Left lobe of liver (tissue), 2 donors: ENCODE measurements around the gene XPC. TPM values are rescaled to one million over a fixed set of nuclear protein-coding genes. Genes with fewer than 3 reads are reported as not detected.

ENCODE experiments used
- ATAC-seq: fragments of 200-7000 bp; cut with Tn5 transposase; one replicate; pipeline ENCODE4 v1.9.1; 2020; ENCODE audit warnings: mild to moderate bottlenecking, moderate library complexity
- DNase-seq: peaks from one replicate; pipeline ENCODE4 v3.0.0-alpha.2; 2020; ENCODE audit warnings: low spot score
- total RNA-seq: library from RNA; stranded (reverse); gene quantifications from one replicate; pipeline ENCODE4 v1.2.1, GENCODE V29; 2021
- donor health status: DM: no; HTN: no; CAD: no; lungs with moderate emphysema.
- donor health status: DM: no; HTN: yes; CAD: no.

The XPC gene
- total RNA-seq, 1 donor from 2014 or later: 18.8 TPM

DNA sequence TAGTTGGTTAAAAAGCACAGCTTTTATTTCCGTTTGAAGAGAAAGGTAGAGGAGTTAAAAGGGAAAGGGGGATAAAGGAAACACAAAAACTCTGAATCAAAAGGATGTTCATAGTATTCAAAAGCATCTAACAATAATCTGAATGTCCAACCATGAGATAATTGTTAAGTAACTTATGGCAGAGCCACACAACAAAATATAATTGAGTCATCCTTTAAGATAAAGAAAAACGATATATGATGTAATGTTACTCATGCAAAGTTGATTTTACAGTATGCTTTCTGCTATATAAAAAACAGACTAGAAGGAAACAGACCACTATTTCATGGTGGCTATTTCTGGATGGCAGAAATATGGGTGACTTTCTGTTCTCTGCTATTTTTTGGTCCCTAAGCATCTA lies 3.9 kb downstream of the XPC start:
- DNase-seq: no peak
- ATAC-seq: no peak

DNA sequence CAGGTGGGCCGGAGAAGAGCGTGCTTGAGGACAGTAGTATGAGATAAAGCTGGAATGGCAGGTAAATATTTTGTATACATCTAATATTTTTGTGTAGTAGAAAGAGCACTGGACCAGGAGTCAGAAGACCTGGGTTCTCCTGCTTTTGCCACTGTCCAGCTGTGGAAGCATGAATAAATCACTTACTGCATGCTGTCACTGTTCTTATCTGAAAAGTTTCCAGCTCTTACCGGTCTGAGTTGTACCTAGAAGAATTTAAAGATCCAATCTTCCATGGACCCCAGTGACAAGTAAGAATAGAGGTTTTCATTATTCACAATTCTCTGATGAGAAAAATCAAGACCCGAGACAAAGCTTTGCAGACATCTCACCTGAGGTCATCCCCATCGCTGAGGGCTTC lies 5.9 kb downstream of the XPC start:
- no peak for ATAC-seq
- no peak for DNase-seq

DNA sequence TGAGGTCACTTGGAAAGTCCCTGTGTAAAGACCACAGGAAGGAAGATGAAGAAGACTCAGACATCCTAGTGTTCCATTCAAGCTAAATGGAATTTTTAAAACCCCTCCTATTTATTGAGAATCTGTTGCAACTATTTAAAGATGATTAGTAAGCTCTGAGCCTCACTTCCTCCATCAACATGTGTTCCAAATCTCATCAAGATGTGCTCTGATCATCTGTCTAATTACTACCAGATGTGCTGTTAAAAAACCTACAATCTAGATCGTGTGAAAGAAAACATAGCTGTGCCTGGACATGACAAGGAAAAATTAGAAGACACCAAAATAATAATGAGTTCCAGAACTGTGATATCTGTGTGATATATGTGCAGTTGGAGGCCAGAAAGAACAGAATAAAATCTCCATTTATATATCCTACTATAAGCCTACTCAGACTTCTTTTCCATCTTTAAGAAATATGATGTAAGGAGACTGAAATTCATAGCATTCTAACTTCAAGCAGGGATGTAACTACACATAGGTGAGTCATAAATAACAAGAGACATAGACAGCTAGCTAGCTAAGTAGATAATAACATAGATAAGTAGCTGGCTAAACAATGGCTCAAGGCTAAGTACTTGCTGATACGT lies 7.8 kb downstream of the XPC start:
- DNase-seq (no peak), ATAC-seq (no peak)

DNA sequence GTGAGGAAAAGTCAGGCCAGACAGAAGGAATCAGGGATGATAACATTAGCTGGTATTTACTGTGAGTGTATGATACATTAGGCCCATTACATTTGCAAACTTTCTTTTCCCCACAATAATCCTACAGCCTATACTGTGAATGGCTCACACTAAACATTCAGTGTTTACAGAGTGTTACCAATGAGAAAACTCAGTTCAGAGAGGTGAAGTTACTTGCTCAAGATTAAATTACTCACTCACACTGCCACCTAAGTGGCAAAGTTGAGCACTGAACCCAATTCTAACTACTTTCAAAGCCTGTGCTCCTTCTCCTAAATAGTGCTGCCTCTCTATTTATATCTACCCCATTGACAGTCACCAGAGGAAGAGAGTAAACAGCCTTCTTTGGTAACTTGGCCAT lies 8.5 kb downstream of the XPC start:
- no peak for ATAC-seq
- DNase-seq: no peak

DNA sequence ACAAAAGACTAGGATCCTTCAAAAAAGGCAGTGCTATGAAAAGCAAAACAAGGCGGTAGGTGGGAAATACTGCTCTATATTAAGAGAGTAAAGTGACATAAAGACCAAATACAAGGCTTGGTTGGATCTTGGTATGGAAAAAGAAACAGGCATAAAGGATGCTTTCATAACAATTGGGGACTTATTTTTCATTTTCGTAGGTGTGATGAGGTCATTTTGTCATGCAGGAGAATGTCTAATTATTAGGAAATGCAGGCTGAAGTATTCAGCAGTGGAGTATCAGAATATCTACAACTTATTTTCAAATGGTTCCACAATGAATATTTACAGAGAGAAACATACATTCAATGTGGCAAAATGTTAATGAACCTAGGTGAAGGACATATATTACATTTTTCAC lies 9.0 kb downstream of the XPC start:
- DNase-seq: no peak
- ATAC-seq: no peak

DNA sequence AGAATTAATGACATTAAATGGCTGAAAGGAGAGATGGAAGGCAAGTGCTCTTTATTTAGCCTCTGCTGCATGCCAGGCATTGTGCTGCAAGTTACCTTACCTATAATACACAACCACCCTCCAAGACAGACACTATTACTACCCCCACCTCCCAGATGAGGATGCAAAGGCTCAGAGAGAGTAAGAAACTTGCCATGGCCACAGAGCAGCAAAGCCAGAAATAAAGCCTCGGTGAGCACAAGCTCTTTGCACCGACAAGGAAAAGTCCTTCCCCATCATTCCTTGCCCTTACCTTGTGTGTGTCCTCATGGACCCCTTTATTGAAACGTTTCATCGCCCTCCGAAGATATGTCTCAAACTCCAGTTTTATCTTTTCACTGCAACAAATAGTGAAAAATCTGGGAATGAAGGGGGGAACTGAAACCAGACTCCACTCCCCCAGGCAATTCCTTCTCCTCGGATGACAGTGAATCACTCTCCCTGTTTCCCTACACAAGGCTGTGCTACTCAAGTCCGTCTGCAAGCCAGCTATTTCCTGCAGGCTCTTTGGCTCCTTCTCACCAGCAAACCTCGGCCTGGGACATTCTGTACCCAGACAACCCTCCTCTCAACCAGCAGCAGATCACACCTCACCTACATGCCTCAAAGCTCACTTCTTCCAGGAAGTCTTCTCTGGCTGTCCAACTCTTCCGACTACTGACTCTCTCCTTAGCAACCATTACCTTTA lies 11.4 kb downstream of the XPC start:
- ATAC-seq (no peak), DNase-seq (no peak)

DNA sequence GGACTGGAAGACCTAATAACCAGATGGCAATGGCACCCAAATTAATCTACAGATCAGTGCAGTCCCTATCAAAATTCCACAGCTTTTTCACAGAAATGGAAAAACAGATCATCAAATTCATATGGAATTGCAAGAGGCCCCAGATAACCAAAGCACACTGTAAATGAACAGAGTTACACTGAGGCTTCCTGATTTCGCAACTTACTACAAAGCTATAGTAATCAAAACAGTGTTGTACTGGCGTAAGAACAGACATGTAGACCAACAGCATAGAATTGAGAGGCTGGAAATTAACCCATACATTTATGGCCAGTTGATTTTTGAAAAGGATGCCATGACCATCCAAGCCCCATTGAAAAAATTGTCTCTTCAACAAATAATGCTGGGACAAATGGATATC lies 16.2 kb downstream of the XPC start:
- ATAC-seq (no peak), DNase-seq (no peak)

DNA sequence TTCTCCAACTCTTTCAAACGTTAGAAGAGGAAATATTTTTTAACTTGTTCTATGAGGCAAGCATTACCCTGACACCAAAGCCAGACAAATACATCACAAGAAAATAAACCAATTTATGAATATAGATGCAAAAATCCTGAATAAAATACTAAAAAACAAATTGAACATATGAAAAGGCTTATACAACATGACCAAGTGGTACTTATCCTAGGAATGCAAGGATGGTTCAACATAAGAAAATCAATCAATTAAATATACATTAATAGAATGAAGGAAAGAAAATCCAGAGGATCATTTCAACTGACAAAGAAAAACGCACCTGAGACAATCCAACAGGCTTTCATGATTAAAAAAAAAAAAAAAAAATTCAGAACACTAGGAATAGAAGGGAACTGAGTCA lies 17.1 kb downstream of the XPC start:
- no peak for ATAC-seq
- no peak for DNase-seq

DNA sequence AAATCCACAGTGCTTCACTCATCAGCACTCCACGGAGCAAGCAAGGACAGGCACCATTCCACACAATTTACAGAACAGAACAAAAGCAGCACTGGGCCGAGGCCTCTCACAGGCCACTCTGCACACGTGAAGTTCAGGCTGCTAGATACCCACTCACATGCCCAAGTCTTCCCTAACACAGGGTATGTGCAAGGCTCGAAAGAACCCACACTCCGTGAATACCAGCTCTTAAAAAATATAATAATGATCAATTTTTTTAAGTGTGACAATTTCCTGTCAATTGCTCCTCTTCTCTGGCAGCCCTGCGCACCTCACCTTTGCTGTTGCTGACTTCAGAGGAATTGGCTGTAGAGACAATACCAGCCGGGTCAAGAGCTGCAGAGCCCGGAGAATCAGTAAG lies 19.0 kb downstream of the XPC start:
- ATAC-seq (no peak), DNase-seq (no peak)

DNA sequence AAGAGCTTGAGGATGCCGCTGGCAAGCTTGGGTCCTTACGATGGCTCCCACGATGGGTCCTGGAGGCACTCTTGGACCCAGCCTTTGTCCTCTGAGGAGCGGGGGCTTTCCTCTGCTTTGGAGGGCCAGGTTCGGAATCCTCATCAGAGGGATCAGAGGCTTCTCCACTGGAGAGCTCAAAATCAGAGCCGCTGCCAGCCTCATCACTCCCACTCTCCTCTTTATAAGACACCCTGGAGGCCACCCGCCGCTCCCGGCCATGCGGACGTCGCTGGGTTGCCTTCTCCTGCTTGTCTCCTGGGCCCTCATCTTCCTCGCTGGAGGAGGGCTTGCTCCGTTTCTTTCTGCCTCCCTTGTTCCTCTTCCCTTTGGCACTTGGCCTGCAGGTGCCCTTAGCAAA lies 20.0 kb downstream of the XPC start:
- no peak for DNase-seq

DNA sequence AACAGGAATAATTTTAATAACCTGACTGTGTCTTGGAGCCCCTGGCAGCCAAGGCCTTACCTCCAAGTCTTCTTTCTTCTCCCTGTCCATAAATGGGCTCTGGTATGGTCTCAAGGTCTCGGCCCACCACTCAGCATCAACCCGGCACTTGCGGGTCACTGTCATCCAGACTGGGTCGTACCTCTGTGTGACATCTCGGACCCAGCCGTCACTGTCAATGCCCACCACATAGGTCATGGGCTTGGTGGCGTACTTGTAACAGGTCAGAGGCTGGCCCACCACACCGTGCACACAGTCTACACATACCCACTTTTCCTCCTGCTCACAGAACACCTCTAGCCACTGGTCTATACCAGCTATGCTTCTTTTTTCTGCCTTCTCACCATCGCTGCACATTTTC lies 20.4 kb downstream of the XPC start:
- ATAC-seq: no peak
- DNase-seq: no peak

More for the DNA sequence above, 20.0 kb downstream of the XPC start:
- ATAC-seq: no peak

DNA sequence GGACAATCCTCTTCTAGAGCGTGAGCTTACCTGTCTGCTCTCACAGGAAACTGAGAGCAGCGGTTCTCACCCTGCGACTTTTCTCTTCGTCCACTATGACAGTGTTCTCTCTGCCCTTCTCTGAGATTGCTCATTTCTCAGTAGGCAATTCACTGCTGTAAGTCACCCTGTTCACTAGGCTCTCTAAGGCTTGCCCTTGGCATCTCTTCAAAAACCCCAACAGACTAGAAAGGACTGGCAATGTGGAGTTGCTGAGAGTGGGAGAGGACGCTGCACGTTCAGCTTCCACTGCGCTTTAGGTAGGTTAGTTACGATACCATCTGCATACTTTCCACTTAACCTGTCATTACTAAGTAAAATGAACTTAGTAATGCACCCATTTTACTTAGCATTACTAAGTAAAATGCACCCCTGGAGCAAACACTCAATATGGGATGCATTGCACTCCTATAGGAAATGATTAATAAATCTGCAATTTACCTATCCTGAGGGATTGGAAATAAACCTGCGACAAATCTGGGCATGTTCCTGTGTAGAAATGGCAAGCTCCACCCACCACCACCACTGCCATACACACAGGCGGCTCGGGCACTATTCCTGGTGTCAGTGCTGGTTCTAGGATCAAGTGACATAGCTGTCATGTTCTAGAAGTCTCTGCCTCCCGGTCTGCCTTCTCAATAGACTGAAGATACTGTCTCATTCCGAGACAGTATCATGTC lies 21.4 kb downstream of the XPC start:
- no peak for ATAC-seq

DNA sequence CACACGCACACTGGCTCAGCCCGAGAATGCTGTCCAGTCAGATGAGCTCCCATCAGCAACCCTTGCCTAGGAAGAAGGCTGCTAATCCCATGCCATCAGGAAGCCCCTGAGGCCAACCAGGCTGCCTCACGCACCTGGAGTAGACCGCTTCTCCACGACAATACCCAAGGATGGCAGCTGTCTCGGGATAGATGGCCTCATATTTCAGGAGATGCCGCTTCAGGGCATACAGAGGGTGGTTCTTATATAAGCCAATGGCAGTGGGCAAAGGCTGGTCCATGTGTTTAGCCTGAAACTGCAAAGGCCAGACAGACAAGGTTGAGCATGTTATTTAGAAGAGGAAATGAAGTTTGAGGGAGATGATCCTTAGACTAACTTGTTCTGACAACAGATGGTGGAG lies 22.2 kb downstream of the XPC start:
- no peak for DNase-seq

More for the DNA sequence above, 21.4 kb downstream of the XPC start:
- DNase-seq: no peak

DNA sequence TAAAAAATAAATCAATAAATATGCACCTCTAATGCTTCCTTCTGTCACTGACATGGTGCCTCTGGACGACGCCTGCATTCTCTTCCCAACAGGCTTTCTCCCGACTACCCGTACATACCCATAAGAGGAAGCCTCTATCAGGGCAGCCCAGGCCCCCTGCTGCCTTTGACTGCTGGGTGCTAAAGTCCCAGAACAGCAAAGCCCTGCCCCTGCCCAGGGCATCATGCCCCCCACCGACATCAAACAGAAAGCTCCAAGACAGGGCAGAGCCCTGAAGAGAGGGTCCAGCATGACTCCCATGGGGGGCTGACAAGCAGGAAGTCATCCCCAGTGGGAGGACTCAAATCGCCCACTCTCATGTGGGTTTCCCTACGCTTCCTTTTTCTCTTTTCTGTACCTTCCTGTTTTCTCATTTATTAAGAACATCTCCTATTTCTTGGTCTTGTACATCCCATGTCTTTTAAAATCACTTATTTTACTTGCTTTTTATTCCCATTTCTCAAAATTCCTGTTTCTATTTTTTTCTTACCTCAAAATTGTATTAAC lies 23.4 kb downstream of the XPC start:
- ATAC-seq (no peak), DNase-seq (no peak)

More for the DNA sequence above, 22.2 kb downstream of the XPC start:
- ATAC-seq: no peak

DNA sequence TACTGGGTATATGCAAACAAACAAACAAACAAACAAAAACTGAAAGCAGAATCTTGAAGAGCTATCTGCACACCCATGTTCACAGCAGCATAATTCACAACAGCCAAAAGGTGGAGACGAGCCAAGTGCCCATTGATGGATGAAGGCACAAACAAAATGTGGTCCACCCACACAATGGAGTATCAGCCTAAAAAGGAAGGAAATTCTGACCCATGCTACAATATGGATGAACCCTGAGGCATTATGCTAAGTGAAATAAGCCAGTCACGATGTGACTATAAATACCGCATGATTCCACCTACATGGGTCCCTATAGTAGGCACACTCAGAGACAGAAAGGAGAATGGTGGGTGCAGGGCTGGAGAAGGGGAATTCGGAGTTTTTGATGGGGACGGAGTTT lies 24.1 kb downstream of the XPC start:
- no peak for DNase-seq
- ATAC-seq: no peak

DNA sequence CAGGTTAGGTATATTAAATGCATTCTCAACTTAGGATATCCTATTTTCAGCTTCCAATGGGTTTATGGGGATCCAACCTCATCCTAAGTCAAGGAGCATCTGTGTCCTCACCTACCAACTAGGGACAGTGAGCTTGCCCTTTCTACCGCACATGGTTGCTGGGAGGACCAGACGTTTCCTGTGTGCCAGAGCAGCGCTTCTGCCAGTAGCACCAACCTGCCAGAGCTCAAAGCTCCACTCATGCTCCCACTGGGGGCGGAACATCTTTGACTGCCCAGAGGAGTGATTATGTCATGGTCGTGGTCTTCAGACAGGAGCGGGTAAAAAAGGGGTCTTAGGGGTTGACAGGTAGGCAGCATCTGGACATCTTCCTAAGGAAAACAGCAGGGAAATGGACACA lies 24.7 kb downstream of the XPC start:
- no peak for ATAC-seq
- DNase-seq: no peak

DNA sequence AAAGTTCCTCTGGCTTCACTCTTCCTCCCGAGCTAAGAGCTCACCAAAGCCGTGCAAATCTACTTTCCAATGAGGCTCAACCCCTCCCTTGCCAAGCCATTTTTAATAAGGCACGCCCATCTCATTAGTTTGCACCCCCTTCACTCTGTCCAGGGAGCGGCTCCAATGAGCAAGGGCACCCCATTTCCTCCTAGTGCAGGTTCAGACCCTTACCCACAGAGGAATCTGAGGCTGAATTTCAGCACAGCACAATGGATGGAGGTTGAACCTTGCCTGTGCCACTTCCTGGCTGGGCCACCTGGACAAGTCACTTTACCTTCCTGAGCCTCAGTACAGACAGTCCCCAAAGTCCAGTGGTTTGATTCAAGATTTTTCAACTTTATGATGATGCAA lies 25.4 kb downstream of the XPC start:
- DNase-seq: no peak

DNA sequence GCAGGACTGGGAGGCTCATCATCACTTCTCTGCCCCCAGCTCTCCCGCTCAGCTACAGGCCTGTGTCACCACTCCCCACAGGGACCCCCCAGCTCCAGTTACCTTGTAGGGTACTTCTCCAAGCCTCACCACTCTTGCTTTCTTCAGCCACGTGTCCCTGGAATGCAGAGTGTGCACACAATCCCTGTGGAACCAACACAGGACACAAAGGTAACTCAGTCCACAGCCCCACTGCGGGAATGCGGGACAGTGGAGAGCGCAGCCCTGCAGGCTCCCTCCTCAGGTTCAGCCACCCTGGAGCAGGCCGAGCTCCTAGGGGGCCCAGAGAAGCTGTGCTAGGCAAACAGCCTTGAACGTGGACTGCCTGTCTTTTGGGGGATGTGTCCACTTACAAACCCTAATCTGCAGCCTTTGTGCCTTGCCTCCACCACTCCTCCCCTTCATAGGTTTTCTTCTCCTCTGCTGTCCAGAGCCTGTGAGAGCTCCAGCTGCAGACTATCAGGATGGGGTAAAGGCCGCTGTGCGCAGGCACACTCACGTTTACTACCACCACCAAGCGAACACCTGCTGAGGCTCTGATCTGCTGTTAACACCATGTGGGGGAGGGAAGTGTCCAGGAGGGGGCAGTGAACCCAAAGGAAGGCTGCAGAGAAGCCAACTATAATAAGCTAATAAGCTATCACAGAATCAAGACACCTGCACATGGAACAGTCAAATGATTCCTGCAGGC lies 26.0 kb downstream of the XPC start:
- peak; percentile 19 for ATAC-seq
- DNase-seq: no peak

More for the DNA sequence above, 25.4 kb downstream of the XPC start:
- no peak for ATAC-seq

DNA sequence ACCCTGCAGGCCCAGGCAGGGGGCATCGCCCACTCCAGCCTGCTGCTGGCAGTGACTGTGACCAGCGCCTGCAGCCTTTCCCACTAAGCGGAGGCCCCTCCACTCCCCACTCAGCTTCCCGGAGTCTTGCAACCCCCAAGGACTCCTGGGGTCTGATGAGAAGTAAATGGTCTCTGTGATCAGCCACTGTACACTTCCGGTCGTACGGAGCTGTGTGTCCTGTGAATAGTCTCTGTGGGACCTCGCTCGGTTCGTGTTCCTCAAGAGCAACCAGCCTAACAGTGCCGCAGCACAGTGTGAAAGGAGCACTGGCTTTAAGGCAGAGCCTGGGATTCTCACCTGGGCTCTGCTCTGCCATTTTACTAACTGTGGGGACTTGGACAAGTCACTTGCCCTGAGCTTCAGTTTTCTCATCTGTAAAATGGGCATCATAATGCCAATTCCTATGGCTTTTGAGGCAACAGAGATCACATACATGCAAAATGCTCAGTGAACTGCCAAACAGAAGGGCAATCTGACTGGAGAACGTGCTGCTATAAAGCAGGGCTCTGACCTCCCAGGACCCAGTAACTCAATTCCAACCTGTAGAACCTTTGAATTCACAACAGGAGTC lies 26.8 kb downstream of the XPC start:
- ATAC-seq: no peak
- DNase-seq: no peak

DNA sequence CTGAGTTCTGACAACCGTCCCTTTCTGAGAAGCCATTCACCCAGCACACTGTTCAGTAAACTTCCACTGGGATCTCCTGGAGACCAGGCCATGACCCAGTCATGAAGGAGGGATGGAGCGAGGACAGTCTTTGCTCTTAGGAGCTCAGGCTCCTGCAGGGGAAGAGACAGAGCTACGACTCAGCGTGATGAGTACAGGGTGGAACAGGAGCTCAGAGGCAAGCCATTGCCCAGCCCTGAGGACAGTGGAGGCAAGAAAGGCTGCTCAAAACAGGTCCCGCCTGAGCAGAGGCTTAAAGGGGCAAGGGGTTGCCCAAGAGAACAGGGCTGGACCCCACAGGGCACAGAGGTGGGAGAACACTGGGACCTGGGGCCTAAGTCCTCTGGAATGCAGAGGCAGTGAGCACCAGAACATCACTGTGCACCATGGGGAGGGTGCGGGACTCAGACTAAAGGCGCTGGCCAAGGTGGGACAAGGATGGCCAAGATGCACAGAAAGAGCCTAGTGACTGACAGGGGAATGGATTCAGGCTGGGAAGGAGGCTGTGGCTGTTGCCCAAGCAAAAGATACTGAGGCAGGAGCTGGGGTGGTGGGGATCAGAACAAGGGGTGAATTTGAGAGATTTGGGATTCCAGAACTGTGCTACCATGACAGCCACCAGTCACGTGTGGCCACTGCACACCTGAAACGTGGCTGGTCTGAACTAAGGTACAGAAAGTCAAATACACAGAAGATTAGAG lies 27.7 kb downstream of the XPC start:
- DNase-seq (no peak), ATAC-seq (no peak)
